Cortex of kidney (tissue), 1 donor: ENCODE data around the gene RBFOX2.
"Not testable (repeated sequence)": the region's sequence is repeated elsewhere in the genome, so short reads cannot be mapped to it uniquely, and the experiment has no call there.

Source experiments
- DNase-seq: peaks from one replicate; lab custom pipeline; 2025; lab: John Stamatoyannopoulos, UW

Gene RBFOX2

GRCh38 chr22:36042240-36042639 is 13.6 kb upstream of the RBFOX2 start:
- DNase-seq, result no peak

DNA sequence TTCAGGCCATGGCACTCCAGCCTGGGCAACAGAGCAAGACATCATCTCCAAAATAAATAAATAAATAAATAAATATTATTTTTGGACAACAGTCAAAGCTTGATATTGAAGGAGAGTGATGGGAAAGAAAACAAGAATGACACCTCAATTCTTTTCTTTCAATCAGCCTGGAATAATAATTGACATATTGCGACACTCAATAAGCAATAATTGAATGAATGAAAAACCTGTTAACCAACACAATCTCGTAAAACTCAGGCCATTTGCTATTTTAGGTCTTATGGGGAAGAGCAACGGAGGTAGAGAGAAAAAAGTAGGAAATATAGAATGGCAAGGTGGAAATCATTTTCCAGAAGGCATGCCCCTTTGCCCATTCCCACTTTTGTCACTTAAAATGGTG is 10.5 kb upstream of the RBFOX2 start:
- DNase-seq, result no peak

DNA sequence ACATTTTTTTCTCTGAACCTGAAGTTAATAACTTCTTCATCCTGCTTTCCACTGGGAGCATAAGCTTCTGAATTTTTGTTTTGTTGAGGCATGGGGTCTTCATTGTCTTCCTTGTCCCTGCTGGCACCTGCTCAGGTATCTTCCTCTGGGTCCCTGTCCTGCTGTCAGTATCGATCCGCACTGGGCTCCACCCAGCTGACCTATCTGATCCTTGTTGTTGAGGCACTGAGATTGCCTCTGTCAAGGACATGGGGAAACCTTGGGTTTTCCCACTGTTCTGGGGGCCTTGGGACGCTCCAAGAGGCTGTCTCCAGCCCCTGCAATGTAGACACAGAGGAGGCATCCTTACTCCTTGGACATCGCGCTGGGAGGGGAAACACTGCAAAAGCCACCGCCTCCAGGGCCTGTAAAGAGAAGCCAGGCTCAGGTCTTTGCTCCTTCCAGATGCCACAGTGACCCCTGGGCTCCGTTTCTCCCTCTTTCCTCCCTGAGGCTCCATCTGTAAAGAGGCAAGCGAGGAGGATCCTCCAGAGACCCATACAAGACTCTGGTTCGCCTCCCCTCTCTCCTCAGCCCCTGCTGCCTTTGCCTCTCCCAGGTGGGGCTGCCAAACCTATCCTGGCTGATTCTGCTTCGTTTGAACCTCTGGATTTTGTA is 8.6 kb upstream of the RBFOX2 start:
- DNase-seq, result no peak

DNA sequence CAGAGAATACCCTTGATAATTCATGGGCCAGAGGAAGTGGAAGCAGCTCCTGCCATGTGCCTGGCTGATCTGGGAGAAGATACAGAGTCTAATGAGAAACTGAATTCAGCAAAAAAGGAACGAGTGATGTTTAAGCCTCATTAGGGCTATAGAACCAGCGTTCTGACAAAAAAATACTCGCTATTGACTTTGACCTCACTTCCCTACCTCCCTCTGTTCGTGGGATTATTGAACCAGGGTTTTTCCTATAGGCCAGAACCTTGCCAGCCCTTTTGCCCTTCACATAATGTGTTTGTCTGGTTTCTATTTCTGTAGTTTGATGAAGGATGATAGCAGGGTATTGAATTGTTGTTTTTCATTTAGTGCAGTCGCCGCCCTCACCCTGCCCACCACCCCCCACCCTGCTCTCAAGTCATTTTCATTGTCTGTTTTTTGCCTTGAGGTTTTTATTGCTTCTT is 7.6 kb upstream of the RBFOX2 start:
- DNase-seq, result no peak

GRCh38 chr22:36032611-36033010 is 4.0 kb upstream of the RBFOX2 start:
- DNase-seq, result no peak

- no peak for DNase-seq
These were observed 757 bp upstream of the RBFOX2 start for GRCh38 chr22:36029406-36029755.

DNA sequence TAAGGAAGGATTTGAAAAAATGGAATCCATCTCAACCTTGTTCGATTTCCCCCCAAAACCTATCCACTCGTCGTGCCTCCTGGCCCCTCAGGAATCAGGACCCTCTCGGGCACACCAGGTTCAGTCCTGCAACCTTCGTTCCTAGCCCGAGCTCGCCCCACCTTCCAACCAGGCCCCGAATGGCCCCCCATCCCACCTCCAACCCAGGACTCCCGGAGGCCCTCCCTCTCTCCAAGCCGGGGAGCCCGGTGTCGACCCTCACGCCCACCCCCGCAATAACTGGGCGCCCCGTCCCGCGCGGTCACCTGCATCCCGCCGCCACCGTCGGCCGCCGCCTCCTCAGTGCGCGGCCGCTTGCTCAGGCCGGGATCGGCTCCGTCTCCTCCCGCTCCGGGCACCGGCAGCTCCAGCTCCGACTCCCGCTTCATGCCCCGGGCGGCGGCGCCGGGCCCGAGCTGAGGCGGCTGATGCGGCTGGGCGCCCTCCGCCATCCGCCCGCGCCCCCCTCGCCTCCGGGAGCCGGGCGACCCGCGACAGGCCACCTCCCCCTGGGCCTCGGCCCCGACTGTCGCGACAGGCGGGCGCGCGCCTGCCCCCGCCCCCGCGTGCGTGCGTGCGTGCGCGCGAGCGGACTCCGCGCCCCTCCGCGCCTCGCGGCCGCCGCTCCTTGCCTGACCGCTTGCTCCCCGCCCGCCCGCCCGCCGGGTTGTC is 534 bp downstream of the RBFOX2 start:
- DNase-seq, result no peak

GRCh38 chr22:36027579-36027934 is 1.1 kb downstream of the RBFOX2 start:
- DNase-seq, result no peak

DNA sequence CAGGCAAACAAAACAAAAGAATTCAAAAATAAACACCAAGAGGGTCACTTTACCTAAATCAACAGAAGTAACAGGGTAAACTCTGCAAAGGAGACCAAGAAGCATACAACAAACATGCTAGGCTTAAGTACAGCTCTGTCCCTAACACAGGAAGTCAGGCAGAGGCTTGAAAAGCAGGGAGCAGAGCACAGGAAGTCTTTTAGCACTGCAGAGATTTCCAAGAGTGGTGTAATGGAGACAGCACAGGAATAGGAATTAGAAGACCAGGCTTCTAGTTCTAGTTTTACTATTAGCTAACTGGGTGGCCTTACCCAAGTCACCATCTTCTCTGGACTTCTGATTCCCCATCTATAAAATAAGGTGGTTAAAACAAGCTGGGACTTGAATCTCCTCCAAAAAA is 1.9 kb downstream of the RBFOX2 start:
- DNase-seq, result no peak

- DNase-seq, result no peak
These were observed 5.9 kb downstream of the RBFOX2 start for GRCh38 chr22:36022697-36023096.

GRCh38 chr22:36022162-36022561 is 6.5 kb downstream of the RBFOX2 start:
- DNase-seq, result no peak

GRCh38 chr22:36021606-36022153 is 6.9 kb downstream of the RBFOX2 start:
- no peak for DNase-seq

GRCh38 chr22:36020865-36021264 is 7.8 kb downstream of the RBFOX2 start:
- not testable (repeated sequence) for DNase-seq

GRCh38 chr22:36017651-36018091 is 11.0 kb downstream of the RBFOX2 start:
- no peak for DNase-seq

DNA sequence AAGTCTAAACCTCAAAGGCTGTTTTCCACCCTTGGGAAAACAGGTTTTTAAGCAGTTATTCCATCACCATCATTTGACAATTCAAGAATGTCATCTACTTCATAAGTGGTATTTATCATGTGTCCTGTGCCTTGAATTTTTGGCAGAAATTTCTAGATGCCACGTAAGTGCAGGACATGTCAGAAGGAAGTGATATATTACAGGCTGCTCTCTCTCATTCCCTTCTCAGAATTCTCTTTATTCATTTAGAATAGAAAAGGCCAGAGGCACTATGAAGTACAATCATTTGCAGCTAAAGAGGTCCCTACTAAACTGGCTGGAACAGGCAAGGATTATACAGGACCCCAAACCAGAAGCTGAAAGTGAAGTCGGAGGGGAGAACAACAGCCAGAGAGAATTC is 11.9 kb downstream of the RBFOX2 start:
- no peak for DNase-seq

DNA sequence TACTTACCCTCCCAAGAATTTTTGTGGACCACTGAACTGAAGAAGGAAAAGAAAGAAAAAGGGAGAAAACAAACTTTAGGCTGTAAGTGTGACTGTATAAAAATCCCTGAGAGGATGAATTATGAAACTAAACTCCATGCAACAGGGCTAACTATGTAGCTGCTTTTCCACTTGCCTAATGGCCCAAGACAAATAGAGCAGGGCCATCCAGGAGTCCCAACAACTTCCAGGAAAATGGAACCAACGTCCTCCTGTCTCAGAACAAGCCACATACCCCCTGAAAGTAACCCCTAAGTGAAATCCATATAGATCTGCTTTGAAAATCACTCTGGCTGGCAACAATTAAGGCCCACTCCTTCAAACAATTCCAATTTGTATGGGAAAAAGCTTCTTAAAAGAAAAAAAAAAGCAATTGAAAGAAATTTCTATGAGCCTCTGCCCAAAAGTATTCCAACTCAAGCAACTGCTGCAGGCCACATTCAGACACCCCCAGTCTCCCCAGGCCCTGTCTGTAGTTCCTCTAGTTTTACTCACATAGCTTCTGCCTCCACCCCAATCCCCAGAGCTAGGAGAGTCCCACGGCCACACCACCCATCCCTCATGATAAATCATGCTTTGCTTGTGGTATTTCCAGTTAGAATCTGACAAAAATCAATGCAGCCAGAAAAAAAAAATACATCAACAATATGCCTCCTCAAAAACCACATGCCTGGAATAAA is 12.7 kb downstream of the RBFOX2 start:
- DNase-seq, result no peak

GRCh38 chr22:36015155-36015810 is 13.3 kb downstream of the RBFOX2 start:
- no peak for DNase-seq

DNA sequence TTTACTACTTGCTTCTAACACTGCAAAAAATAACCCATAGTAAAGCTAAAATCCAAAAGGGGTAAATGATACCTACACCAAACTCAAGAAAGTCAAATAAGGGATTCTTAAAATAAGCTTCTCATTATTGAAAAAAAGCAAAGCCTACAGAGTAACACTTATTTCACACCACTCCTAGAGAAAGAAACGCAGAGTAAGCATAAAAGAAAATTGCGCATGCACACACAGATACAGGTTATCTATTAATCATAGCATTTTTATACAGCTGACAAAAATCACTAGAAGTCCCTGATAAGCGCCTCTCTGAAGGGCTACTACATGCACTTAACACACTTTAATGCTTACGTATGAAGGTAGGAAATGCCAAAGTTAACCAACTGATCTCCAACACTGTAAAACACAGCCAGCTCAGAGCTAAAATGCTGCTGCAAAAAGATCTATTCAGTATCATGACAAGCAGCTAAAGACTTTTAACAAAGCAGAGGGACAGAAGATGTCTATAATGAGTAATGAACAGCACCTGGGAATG is 14.0 kb downstream of the RBFOX2 start:
- DNase-seq, result no peak

DNA sequence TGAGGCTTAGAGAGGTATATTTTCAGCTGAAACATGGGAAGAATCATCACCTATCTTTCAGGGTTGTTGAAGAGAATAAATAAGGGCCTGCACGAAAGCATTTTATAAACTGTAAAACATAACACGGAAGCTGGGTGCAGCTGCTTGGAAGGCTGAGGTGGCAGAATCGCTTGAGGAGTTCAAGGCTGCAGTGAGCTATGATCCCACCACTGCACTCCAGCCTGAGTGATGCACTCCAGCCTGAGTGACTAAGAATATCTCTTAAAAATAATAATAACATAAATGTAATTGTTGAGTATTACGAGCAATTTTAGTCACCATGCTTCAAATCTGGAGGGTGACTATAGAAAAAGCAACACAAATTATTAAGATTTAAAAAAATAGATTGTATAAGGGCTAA is 16.3 kb downstream of the RBFOX2 start:
- no peak for DNase-seq

DNA sequence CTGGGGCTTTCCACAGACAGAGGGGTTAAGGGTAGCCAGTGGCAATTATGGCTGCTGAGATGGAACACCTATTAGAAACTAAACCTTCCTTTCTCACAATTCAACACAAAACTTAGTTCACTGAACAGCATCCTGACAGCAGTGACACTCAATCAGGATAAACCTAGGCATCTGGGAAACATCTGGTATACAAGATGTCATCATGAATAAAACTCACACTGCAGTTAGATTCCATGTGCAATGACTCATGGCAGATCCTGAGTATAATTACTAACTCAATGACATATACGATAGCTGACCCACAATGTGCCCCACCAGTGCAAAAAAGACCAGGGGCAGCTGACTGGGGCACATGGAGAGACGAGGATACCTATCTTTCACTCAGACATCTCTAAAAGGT is 17.7 kb downstream of the RBFOX2 start:
- no peak for DNase-seq

- DNase-seq, result no peak
These were observed 18.5 kb downstream of the RBFOX2 start for GRCh38 chr22:36010090-36010489.

- no peak for DNase-seq
These were observed 19.5 kb downstream of the RBFOX2 start for GRCh38 chr22:36009085-36009484.
